ENCODE measurements around the gene HIP1. TPM values are rescaled to one million over a fixed set of nuclear protein-coding genes. Genes with fewer than 3 reads are reported as not detected.
"Not testable (repeated sequence)": the region's sequence is repeated elsewhere in the genome, so short reads cannot be mapped to it uniquely, and the experiment has no call there.

Gene HIP1
- total RNA-seq, 1 experiment from 2014 or later = 43.3 TPM

DNA sequence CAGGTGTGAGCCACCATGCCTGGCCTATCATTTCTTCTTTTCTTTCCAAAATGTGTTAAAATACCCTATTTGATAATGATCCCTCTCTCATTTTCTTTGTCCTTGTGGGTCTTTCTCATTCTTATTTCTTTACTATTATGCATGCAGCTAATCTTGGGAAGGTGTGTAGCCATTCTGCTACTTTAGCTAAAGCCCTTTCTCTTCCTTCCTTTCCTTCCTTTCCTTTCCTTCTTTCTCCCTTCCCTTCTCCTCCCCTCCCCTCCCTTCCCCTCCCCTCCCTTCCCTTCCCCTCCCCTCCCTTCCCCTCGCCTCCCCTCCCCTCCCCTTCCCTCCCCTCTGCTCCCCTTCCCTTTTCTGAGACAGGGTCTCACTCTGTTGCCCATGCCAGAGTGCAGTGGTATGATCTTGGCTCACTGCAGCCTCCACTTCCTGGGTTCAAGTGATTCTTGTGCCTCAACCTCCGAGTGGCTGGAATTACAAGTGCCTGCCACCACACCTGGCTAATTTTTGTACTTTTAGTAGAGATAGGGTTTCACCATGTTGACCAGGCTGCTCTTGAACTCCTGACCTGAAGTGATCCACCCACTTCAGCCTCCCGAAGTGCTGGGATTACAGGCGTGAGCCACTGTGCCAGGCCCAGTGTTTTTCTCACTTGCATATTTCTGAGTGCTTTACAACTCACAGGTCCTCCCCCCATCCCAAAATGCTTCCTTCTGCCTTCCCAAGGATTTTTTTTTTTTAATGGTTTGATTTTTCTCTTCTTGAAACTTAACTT lies 42.3 kb downstream of the HIP1 start:
- in situ Hi-C loops (cut with HindIII; ENCODE audit: low pct_unique_long_range_greater_than_20kb, low sequenced_read_pairs) = no loop called here
- no peaks in the 10 kb centered on the region for H3K4me1 ChIP-seq (ENCODE audit: control insufficient read depth, insufficient read depth, low read length)
- no peaks in the 10 kb centered on the region for H3K36me3 ChIP-seq (ENCODE audit: control insufficient read depth, insufficient read depth, low read length)
- CTCF ChIA-PET = no interaction called here
- DNase-seq (ENCODE audit: low read depth, low spot score) (no peak), ATAC-seq (no peak)
- intact Hi-C loops (cut with micrococcal nuclease; ENCODE audit: unreplicated experiment) = no loop called here
- H3K27me3 ChIP-seq (ENCODE audit: control insufficient read depth, insufficient read depth, low read length) = no peaks in the 10 kb centered on the region
- no peak for TF ChIP-seq SIN3A (IDR thresholded peaks at IDR 0.05; ENCODE audit: borderline replicate concordance, insufficient read depth, low read depth, low read length)
- TF ChIP-seq POLR2AphosphoS5 (IDR thresholded peaks at IDR 0.05; ENCODE audit: low read depth, low read length) = no peak
- TF ChIP-seq TCF7L2 (IDR thresholded peaks at IDR 0.05; ENCODE audit: low read depth, low read length) = no peak
- TF ChIP-seq, protein P1, sequence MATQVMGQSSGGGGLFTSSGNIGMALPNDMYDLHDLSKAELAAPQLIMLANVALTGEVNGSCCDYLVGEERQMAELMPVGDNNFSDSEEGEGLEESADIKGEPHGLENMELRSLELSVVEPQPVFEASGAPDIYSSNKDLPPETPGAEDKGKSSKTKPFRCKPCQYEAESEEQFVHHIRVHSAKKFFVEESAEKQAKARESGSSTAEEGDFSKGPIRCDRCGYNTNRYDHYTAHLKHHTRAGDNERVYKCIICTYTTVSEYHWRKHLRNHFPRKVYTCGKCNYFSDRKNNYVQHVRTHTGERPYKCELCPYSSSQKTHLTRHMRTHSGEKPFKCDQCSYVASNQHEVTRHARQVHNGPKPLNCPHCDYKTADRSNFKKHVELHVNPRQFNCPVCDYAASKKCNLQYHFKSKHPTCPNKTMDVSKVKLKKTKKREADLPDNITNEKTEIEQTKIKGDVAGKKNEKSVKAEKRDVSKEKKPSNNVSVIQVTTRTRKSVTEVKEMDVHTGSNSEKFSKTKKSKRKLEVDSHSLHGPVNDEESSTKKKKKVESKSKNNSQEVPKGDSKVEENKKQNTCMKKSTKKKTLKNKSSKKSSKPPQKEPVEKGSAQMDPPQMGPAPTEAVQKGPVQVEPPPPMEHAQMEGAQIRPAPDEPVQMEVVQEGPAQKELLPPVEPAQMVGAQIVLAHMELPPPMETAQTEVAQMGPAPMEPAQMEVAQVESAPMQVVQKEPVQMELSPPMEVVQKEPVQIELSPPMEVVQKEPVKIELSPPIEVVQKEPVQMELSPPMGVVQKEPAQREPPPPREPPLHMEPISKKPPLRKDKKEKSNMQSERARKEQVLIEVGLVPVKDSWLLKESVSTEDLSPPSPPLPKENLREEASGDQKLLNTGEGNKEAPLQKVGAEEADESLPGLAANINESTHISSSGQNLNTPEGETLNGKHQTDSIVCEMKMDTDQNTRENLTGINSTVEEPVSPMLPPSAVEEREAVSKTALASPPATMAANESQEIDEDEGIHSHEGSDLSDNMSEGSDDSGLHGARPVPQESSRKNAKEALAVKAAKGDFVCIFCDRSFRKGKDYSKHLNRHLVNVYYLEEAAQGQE (IDR thresholded peaks at IDR 0.05; ENCODE audit: insufficient read depth in 1 of 2, low read depth in 2 of 2, low read length in 1 of 2) = no peak
- no TSS peak for BruUV-seq (replicated peaks)
- POLR2A ChIA-PET = no interaction called here
- H3K4me3 ChIP-seq (ENCODE audit: low read depth in 2 of 2, low read length in 2 of 2) = no peak overlapping the region
- H3K27ac ChIP-seq (ENCODE audit: low read length) = no peak overlapping the region
- no peaks in the 10 kb centered on the region for H3K9me3 ChIP-seq (ENCODE audit: control insufficient read depth, insufficient read depth, low read depth, low read length)

DNA sequence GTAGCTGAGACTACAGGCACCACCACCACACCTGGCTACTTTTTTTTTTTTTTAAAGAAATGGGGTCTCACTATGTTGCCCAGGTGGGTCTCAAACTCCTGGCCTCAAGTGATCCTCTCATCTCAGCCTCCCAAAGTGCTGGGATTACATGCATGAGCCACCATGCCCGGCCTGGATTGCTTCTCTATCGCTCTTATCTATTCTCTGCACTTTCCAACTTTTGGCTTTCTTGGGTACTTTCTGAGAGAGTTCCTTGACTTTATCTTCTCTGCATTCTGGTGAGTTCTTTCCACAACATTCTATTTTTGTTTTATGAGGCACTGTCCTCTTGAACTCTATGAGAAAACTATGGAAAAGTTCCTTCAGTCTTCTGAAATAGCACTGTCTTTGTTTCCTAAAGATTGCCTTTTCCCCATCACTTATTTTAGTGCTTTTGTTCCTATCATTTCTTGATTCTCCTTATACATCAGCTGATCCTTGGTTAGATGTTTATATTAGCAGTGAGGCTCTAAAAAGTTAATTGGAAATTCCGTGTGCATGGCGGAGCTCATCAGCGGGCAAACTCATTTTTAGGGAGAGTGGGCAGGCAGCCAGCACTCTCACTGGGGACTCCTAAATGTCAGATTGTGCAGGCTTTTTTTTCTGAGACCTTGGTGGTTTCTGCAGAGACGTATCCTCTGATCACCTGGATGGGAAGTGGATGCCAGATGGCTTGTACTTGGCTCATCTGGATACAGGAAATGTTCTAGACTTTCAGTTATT lies 43.9 kb downstream of the HIP1 start:
- BruUV-seq (replicated peaks) = no TSS peak
- POLR2A ChIA-PET = no interaction called here
- in situ Hi-C loops (cut with HindIII; ENCODE audit: low pct_unique_long_range_greater_than_20kb, low sequenced_read_pairs) = no loop called here

DNA sequence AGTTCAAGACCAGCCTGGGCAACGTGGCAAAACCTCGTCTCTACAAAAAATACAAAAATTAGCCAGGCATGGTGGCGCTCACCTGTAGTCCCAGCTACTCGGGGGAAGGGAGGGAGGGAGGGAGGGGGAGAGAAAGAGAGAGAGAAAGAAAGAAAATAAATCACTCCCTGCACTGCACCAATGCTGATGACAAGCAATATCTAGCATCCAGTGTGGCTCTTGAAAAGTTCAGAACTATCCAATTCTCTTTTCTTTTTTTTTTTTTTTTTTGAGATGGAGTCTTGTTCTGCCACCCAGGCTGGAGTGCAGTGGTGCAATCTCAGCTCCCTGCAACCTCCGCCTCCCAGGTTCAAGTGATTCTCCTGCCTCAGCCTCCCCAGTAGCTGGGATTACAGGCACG lies 45.1 kb downstream of the HIP1 start:
- ATAC-seq; H3K27me3 ChIP-seq (ENCODE audit: control insufficient read depth, insufficient read depth, low read length); BruUV-seq (replicated peaks); H3K9me3 ChIP-seq (ENCODE audit: control insufficient read depth, insufficient read depth, low read depth, low read length); H3K4me3 ChIP-seq (ENCODE audit: low read depth in 2 of 2, low read length in 2 of 2); DNase-seq (ENCODE audit: low read depth, low spot score); intact Hi-C loops (cut with micrococcal nuclease; ENCODE audit: unreplicated experiment); H3K27ac ChIP-seq (ENCODE audit: low read length); in situ Hi-C loops (cut with HindIII; ENCODE audit: low pct_unique_long_range_greater_than_20kb, low sequenced_read_pairs); POLR2A ChIA-PET; H3K4me1 ChIP-seq (ENCODE audit: control insufficient read depth, insufficient read depth, low read length); H3K36me3 ChIP-seq (ENCODE audit: control insufficient read depth, insufficient read depth, low read length): not testable (repeated sequence)
- CTCF ChIA-PET = interaction anchor here (0.7 kb wide), 1 partner anchor 13 kb away, joined by 8 read pairs; no protein-coding TSS in a partner anchor

More for the DNA sequence above, 43.9 kb downstream of the HIP1 start:
- Histone ChIP-seq H3K36me3 (ENCODE audit: control insufficient read depth, insufficient read depth, low read length) (no peaks in the 10 kb centered on the region), H3K9me3 (ENCODE audit: control insufficient read depth, insufficient read depth, low read depth, low read length) (no peaks in the 10 kb centered on the region), H3K27me3 (ENCODE audit: control insufficient read depth, insufficient read depth, low read length) (no peaks in the 10 kb centered on the region), H3K27ac (ENCODE audit: low read length) (no peak overlapping the region), H3K4me1 (ENCODE audit: control insufficient read depth, insufficient read depth, low read length) (no peaks in the 10 kb centered on the region), H3K4me3 (ENCODE audit: low read depth in 2 of 2, low read length in 2 of 2) (no peak overlapping the region)
- TF ChIP-seq TCF7L2 (IDR thresholded peaks at IDR 0.05; ENCODE audit: low read depth, low read length) (no peak), SIN3A (IDR thresholded peaks at IDR 0.05; ENCODE audit: borderline replicate concordance, insufficient read depth, low read depth, low read length) (no peak), POLR2AphosphoS5 (IDR thresholded peaks at IDR 0.05; ENCODE audit: low read depth, low read length) (no peak)
- TF ChIP-seq, protein P2, sequence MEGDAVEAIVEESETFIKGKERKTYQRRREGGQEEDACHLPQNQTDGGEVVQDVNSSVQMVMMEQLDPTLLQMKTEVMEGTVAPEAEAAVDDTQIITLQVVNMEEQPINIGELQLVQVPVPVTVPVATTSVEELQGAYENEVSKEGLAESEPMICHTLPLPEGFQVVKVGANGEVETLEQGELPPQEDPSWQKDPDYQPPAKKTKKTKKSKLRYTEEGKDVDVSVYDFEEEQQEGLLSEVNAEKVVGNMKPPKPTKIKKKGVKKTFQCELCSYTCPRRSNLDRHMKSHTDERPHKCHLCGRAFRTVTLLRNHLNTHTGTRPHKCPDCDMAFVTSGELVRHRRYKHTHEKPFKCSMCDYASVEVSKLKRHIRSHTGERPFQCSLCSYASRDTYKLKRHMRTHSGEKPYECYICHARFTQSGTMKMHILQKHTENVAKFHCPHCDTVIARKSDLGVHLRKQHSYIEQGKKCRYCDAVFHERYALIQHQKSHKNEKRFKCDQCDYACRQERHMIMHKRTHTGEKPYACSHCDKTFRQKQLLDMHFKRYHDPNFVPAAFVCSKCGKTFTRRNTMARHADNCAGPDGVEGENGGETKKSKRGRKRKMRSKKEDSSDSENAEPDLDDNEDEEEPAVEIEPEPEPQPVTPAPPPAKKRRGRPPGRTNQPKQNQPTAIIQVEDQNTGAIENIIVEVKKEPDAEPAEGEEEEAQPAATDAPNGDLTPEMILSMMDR (IDR thresholded peaks at IDR 0.05) = no peak
- TF ChIP-seq, protein P1 (IDR thresholded peaks at IDR 0.05; ENCODE audit: insufficient read depth in 1 of 2, low read depth in 2 of 2, low read length in 1 of 2) = no peak
- intact Hi-C loops (cut with micrococcal nuclease; ENCODE audit: unreplicated experiment) = no loop called here
- no peak for DNase-seq (ENCODE audit: low read depth, low spot score)
- ATAC-seq = no peak
- CTCF ChIA-PET = no interaction called here
